ENCODE data around the gene ARID5B.

ARID5B gene

DNA sequence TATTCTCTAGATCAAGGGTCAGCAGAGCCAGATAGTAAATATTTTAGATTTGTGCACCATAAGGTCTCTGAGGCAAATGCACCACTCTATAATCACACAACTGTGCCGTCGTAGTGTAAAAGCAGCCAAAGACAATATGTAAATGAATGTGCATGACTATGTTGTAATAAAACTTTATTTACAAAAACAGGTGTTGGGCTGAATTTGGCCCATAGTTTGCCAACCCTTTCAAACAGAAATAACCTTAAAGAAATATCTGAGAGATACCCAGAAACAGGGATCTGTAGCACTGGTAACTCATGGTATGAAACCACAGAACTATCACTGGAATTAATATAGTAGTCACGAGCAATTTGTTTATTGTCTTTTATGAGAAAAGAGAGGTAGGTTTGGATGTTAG, 86.0 kb downstream of the ARID5B start:
- TF ChIP-seq GATA3 (IDR thresholded peaks at IDR 0.05; ENCODE audit: low read depth, low read length): no peak
- TF ChIP-seq GATA2 (IDR thresholded peaks at IDR 0.05; ENCODE audit: low read depth, low read length): no peak

DNA sequence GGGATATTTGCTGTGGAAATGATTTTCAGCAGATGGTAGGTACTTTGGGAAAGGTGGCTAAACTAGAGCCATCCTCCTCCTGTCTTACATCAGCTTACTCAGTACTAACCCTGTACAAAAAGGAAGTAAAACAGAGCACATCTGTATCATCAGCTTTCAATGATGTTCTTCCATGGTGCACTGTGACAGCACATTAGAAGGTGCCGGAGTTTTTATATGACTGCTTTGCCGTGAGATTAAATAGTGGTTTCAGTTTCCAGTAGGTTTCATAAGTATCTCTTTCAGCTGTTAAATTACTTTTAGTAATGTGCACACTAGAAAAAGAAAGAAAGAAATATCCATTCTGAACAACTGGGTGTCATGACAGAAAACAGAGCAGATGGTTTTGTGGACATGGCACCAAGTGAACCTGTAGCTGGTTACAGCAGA, 86.5 kb downstream of the ARID5B start:
- TF ChIP-seq GATA3 (IDR thresholded peaks at IDR 0.05; ENCODE audit: low read depth, low read length) (no peak), GATA2 (IDR thresholded peaks at IDR 0.05; ENCODE audit: low read depth, low read length) (no peak)

- TF ChIP-seq GATA3 (IDR thresholded peaks at IDR 0.05; ENCODE audit: low read depth, low read length) (no peak), GATA2 (IDR thresholded peaks at IDR 0.05; ENCODE audit: low read depth, low read length) (no peak)
Measured at GRCh38 chr10:61989995-61990760, 88.7 kb downstream of the ARID5B start.

DNA sequence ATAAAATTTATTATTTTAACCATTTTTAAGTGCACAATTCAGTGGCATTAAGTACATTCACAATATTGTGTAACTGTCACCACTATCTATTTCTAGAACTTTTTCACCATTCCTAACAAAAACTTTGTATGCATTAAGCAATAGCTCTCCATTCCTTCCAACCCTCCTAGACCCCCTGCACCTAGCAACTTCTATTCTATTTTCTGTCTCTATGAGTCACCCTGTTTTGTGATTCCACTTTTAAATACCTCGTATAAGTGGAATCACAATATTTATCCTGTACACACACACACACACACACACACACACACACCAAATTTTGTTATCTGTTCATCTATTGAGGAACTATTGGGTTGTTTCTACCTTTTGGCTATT, 89.2 kb downstream of the ARID5B start:
- no peak for TF ChIP-seq GATA3 (IDR thresholded peaks at IDR 0.05; ENCODE audit: low read depth, low read length)
- no peak for TF ChIP-seq GATA2 (IDR thresholded peaks at IDR 0.05; ENCODE audit: low read depth, low read length)

DNA sequence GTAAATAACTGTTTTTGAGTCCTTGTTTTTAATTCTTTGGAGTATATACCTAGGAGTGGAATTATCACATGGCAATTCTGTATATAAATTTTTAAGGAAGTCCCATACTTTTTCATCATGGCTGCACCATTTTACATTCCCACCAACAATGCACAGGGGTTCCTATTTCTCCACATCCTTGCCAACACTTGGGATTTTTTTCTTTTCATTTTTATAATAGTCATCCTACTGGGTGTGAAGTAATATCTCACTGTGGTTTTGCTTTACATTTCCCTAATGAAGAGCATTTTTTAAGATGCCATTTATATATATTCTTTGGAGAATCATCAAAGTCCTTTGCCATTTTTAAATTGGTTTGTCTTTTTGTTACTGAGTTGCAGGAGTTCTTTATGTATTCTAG, 89.7 kb downstream of the ARID5B start:
- TF ChIP-seq GATA3 (IDR thresholded peaks at IDR 0.05; ENCODE audit: low read depth, low read length) (no peak), GATA2 (IDR thresholded peaks at IDR 0.05; ENCODE audit: low read depth, low read length) (no peak)

DNA sequence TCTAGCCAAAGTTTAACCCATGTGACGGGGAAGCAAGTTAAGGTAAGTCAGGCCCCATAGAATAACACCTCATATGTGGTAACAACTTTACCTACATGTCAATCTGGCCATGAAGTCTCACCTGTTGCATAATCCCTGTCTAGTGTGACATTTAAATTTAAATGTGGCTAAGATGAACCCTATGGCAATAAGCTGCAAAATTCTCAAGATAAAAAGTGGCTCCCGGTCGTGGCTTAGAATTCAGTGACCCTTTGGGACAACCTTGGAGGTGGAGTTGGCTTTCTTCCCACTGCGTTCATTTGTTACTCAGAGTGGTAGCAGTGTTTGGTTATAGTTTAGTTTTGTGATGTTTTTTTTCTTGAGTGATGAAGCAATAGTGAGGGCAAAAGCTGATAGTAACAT, 90.6 kb downstream of the ARID5B start:
- TF ChIP-seq GATA3 (IDR thresholded peaks at IDR 0.05; ENCODE audit: low read depth, low read length) (no peak), GATA2 (IDR thresholded peaks at IDR 0.05; ENCODE audit: low read depth, low read length) (no peak)

- TF ChIP-seq GATA2 (IDR thresholded peaks at IDR 0.05; ENCODE audit: low read depth, low read length): no peak
- no peak for TF ChIP-seq GATA3 (IDR thresholded peaks at IDR 0.05; ENCODE audit: low read depth, low read length)
Measured at GRCh38 chr10:61992671-61993668, 91.5 kb downstream of the ARID5B start.

- TF ChIP-seq GATA3 (IDR thresholded peaks at IDR 0.05; ENCODE audit: low read depth, low read length): no peak
Measured at GRCh38 chr10:61993711-61994401, 92.4 kb downstream of the ARID5B start.

GRCh38 chr10:61994405-61995219, 93.1 kb downstream of the ARID5B start:
- no peak for TF ChIP-seq GATA3 (IDR thresholded peaks at IDR 0.05; ENCODE audit: low read depth, low read length)
- TF ChIP-seq GATA2 (IDR thresholded peaks at IDR 0.05; ENCODE audit: low read depth, low read length): no peak

DNA sequence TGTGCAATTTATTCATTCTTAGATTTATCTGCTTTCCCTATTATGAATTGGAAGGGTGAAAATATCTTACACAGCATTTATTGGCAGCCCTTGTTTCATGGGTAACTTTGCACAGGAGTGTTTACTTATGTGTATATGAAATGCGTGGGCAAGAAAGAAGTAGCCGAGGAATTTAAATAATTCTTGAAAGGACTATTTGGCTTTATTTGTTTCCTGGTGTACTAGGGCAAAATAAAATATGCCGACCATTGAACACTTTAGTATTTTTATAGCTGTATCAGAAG, 93.7 kb downstream of the ARID5B start:
- TF ChIP-seq GATA3 (IDR thresholded peaks at IDR 0.05; ENCODE audit: low read depth, low read length) (no peak), GATA2 (IDR thresholded peaks at IDR 0.05; ENCODE audit: low read depth, low read length) (no peak)

DNA sequence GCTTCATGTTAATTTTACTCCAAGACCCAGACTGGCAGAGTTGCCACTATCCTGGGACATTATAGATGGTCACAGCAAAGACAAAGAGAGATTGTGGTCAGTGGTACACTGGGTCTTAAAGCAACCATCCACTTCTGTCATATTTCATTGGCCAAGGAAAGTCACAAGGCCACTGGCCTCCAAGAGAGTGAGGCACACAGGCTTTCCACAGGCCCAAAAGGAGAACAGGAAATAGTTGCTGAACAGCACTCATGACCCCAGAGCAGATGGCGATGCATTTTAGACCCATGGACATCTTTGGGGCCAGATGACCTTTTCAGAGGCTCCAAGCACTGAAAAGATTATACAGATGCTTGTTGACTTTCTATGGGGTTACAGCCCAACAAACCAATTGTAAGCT, 97.4 kb downstream of the ARID5B start:
- TF ChIP-seq GATA2 (IDR thresholded peaks at IDR 0.05; ENCODE audit: low read depth, low read length) (no peak), GATA3 (IDR thresholded peaks at IDR 0.05; ENCODE audit: low read depth, low read length) (no peak)

GRCh38 chr10:62000037-62000603, 98.6 kb downstream of the ARID5B start:
- no peak for TF ChIP-seq GATA3 (IDR thresholded peaks at IDR 0.05; ENCODE audit: low read depth, low read length)
- TF ChIP-seq GATA2 (IDR thresholded peaks at IDR 0.05; ENCODE audit: low read depth, low read length): no peak

- TF ChIP-seq GATA2 (IDR thresholded peaks at IDR 0.05; ENCODE audit: low read depth, low read length) (no peak), GATA3 (IDR thresholded peaks at IDR 0.05; ENCODE audit: low read depth, low read length) (no peak)
Measured at GRCh38 chr10:62000726-62001125, 99.2 kb downstream of the ARID5B start.
